Measurements from ENCODE around the gene ALKBH7. TPM values are rescaled to one million over a fixed set of nuclear protein-coding genes. Genes with fewer than 3 reads are reported as not detected.

ALKBH7 gene
- 10 to 100 TPM; 41.9 to 75.1 (median 45.7) TPM for total RNA-seq

- H3K4me3 ChIP-seq: peak within 1 kb of the TSS; percentile 53 to 92
- peak; percentile 93 for ATAC-seq
- no peaks in the 10 kb centered on the region for H3K9me3 ChIP-seq
- peaks cover 0 to 47% (median 12%) of the 10 kb centered on the region in 3 donors for H3K4me1 ChIP-seq
- peaks cover 0 to 39% of the 10 kb centered on the region in 2 donors for H3K36me3 ChIP-seq
- TF ChIP-seq EP300 (IDR thresholded peaks at IDR 0.05) (no peak), POLR2A (IDR thresholded peaks at IDR 0.05) (peak; percentile 44 to 57), POLR2AphosphoS5 (IDR thresholded peaks at IDR 0.05) (peak; percentile 22), CTCF (IDR thresholded peaks at IDR 0.05) (no peak)
- WGBS, 2 donors (ENCODE audit: low coverage in 1 of 2): no CpG with 5 or more reads among the region's 47 CpGs
- no peaks in the 10 kb centered on the region for H3K27me3 ChIP-seq
- H3K27ac ChIP-seq: peak within 1 kb of the TSS; percentile 90 to 100 (median 96)
Measured at GRCh38 chr19:6372594-6373095, at the start of gene ALKBH7. ALKBH7 (plus strand) TSS chr19:6372794; CDS start chr19:6372821, 27 bp downstream.

- Histone ChIP-seq H3K9me3 (no peaks in the 10 kb centered on the region), H3K4me1 (no peaks in the 10 kb centered on the region), H3K36me3 (no peaks in the 10 kb centered on the region), H3K27me3 (peaks cover 44% of the 10 kb centered on the region), H3K4me3 (no peak overlapping the region), H3K27ac (no peak overlapping the region)
- ATAC-seq: no peak
- TF ChIP-seq CTCF (IDR thresholded peaks at IDR 0.05) (no peak), POLR2AphosphoS5 (IDR thresholded peaks at IDR 0.05) (no peak), POLR2A (IDR thresholded peaks at IDR 0.05) (no peak), EP300 (IDR thresholded peaks at IDR 0.05) (no peak)
- WGBS, 2 donors (ENCODE audit: low coverage in 1 of 2): 57 to 58% methylated on average over 1 to 3 of the region's 4 CpGs
Measured at GRCh38 chr19:6324757-6325156, 47.8 kb upstream of the ALKBH7 start.

GRCh38 chr19:6325614-6326013 lies 47.0 kb upstream of the ALKBH7 start:
- Histone ChIP-seq H3K36me3 (no peaks in the 10 kb centered on the region), H3K27ac (no peak overlapping the region), H3K9me3 (no peaks in the 10 kb centered on the region), H3K4me3 (no peak overlapping the region), H3K4me1 (no peaks in the 10 kb centered on the region), H3K27me3 (peaks cover 35% of the 10 kb centered on the region)
- no peak for TF ChIP-seq EP300 (IDR thresholded peaks at IDR 0.05)
- TF ChIP-seq POLR2AphosphoS5 (IDR thresholded peaks at IDR 0.05): no peak
- TF ChIP-seq POLR2A (IDR thresholded peaks at IDR 0.05): no peak
- no peak for TF ChIP-seq CTCF (IDR thresholded peaks at IDR 0.05)
- ATAC-seq: no peak
- WGBS, 2 donors (ENCODE audit: low coverage in 1 of 2): 86 to 89% methylated on average over 1 to 3 of the region's 4 CpGs

GRCh38 chr19:6326815-6327214 lies 45.8 kb upstream of the ALKBH7 start:
- H3K36me3 ChIP-seq: no peaks in the 10 kb centered on the region
- 79 to 93% methylated on average over 3 to 4 of the region's 5 CpGs for WGBS, 2 donors (ENCODE audit: low coverage in 1 of 2)
- ATAC-seq: no peak
- H3K27me3 ChIP-seq: peaks cover 26% of the 10 kb centered on the region
- no peak overlapping the region for H3K4me3 ChIP-seq
- H3K27ac ChIP-seq: no peak overlapping the region
- TF ChIP-seq CTCF (IDR thresholded peaks at IDR 0.05) (no peak), POLR2AphosphoS5 (IDR thresholded peaks at IDR 0.05) (no peak), POLR2A (IDR thresholded peaks at IDR 0.05) (no peak), EP300 (IDR thresholded peaks at IDR 0.05) (no peak)
- H3K9me3 ChIP-seq: no peaks in the 10 kb centered on the region
- no peaks in the 10 kb centered on the region for H3K4me1 ChIP-seq

- Histone ChIP-seq H3K9me3 (no peaks in the 10 kb centered on the region), H3K4me1 (no peaks in the 10 kb centered on the region), H3K27ac (no peak within 1 kb of the TSS), H3K27me3 (no peaks in the 10 kb centered on the region), H3K4me3 (no peak within 1 kb of the TSS), H3K36me3 (no peaks in the 10 kb centered on the region)
- WGBS, 2 donors (ENCODE audit: low coverage in 1 of 2): 77 to 85% methylated on average over 5 of the region's 17 CpGs
- TF ChIP-seq EP300 (IDR thresholded peaks at IDR 0.05) (no peak), CTCF (IDR thresholded peaks at IDR 0.05) (no peak), POLR2AphosphoS5 (IDR thresholded peaks at IDR 0.05) (no peak), POLR2A (IDR thresholded peaks at IDR 0.05) (no peak)
- ATAC-seq: no peak
Measured at GRCh38 chr19:6333439-6333838, 39.2 kb upstream of the ALKBH7 start, which contains the start of gene ACER1. ACER1 (minus strand) TSS chr19:6333612; CDS start chr19:6333551, 61 bp downstream.
